IMR-90 (cell line): ENCODE measurements around the gene CNGB1. TPM values are rescaled to one million over a fixed set of nuclear protein-coding genes. Genes with fewer than 3 reads are reported as not detected.

Experiments
- ATAC-seq: fragments of 200-7000 bp; cut with Tn5 transposase; 2 replicates; pipeline ENCODE4 v1.9.1; 2020; ENCODE audit warnings: low read depth, mild to moderate bottlenecking, moderate library complexity
- BruUV-seq: library from RNA; stranded (reverse); fragments of 400-500 nt; replicated peaks from 2 replicates; lab custom pipeline; 2021; lab: Mats Ljungman, UMichigan
- CTCF ChIA-PET: fragments of 300-600 bp; formaldehyde crosslinking; extraction: SDS; loops from one replicate; lab custom pipeline; 2021; ENCODE audit warnings: antibody characterized with exemption; lab: Yijun Ruan, JAX
- POLR2A ChIA-PET: fragments of 300-600 bp; sonication (Branson Sonifier 250); formaldehyde crosslinking; loops from one replicate; lab custom pipeline; 2022; ENCODE audit warnings: antibody characterized with exemption; ENCODE audit not compliant: unreplicated experiment; lab: Charles Lee
- DNase-seq: peaks from one replicate; pipeline ENCODE4 v3.0.0; 2013
- H2AFZ ChIP-seq: replicated peaks from 2 replicates; pipeline ENCODE3; 2013; ENCODE audit warnings: low read length, mild to moderate bottlenecking; ENCODE audit not compliant: poor library complexity
- H2AK5ac ChIP-seq: 2 replicates; pipeline ENCODE4 v1.6.1; 2013; ENCODE audit warnings: low read depth, low read length, inconsistent platforms
- H2AK9ac ChIP-seq: replicated peaks from 2 replicates; pipeline ENCODE3; 2013; ENCODE audit warnings: mild to moderate bottlenecking, low read depth, low read length, moderate library complexity; ENCODE audit not compliant: poor library complexity
- H2BK120ac ChIP-seq: 2 replicates; pipeline ENCODE4 v1.6.1; 2013; ENCODE audit warnings: low read depth, low read length, inconsistent platforms
- H2BK15ac ChIP-seq: 3 replicates; pipeline ENCODE4 v1.6.1; 2013; ENCODE audit warnings: low read depth, low read length, inconsistent platforms
- H2BK20ac ChIP-seq: 2 replicates; pipeline ENCODE4 v1.6.1; 2013; ENCODE audit warnings: low read depth, mild to moderate bottlenecking, inconsistent platforms, low read length, moderate library complexity
- H2BK5ac ChIP-seq: 2 replicates; pipeline ENCODE4 v1.6.1; 2013; ENCODE audit warnings: mild to moderate bottlenecking, low read depth, low read length, inconsistent platforms; ENCODE audit not compliant: poor library complexity, severe bottlenecking
- H3K14ac ChIP-seq: replicated peaks from 2 replicates; pipeline ENCODE4 v1.6.1; 2013; ENCODE audit warnings: low read depth, low read length, inconsistent platforms
- H3K18ac ChIP-seq: 2 replicates; pipeline ENCODE4 v1.6.1; 2013; ENCODE audit warnings: low read depth, low read length, control low read depth
- H3K23ac ChIP-seq: 2 replicates; pipeline ENCODE4 v1.6.1; 2013; ENCODE audit warnings: low read depth, low read length, inconsistent platforms
- H3K27ac ChIP-seq: 2 replicates; pipeline ENCODE4 v1.5.1; 2013; ENCODE audit warnings: mild to moderate bottlenecking, control low read depth, low read length; ENCODE audit not compliant: insufficient read depth
- H3K27me3 ChIP-seq: 2 replicates; pipeline ENCODE4 v1.6.1; 2013; ENCODE audit warnings: low read length; ENCODE audit not compliant: control insufficient read depth, insufficient read depth
- H3K36me3 ChIP-seq: 2 replicates; pipeline ENCODE4 v1.6.1; 2013; ENCODE audit warnings: low read length, mixed read lengths; ENCODE audit not compliant: control insufficient read depth, insufficient read depth
- H3K4ac ChIP-seq: 2 replicates; pipeline ENCODE4 v1.6.1; 2013; ENCODE audit warnings: low read depth, low read length, inconsistent platforms
- H3K4me1 ChIP-seq: 2 replicates; pipeline ENCODE4 v1.6.1; 2013; ENCODE audit warnings: low read length, mixed read lengths; ENCODE audit not compliant: control insufficient read depth, insufficient read depth
- H3K4me2 ChIP-seq: 2 replicates; pipeline ENCODE4 v1.6.1; 2013; ENCODE audit warnings: low read depth, mild to moderate bottlenecking, control low read depth, low read length, moderate library complexity
- H3K4me3 ChIP-seq: 2 replicates; pipeline ENCODE4 v1.5.1; 2013; ENCODE audit warnings: low read depth, mild to moderate bottlenecking, control low read depth, low read length, moderate library complexity; ENCODE audit not compliant: insufficient read depth
- H3K56ac ChIP-seq: 2 replicates; pipeline ENCODE4 v1.6.1; 2013; ENCODE audit warnings: low read length, inconsistent platforms; ENCODE audit not compliant: insufficient read depth; ENCODE audit errors: extremely low read depth
- H3K79me1 ChIP-seq, 2 experiments: 2 replicates each; pipeline ENCODE4 v1.6.1; 2013; ENCODE audit warnings: low read length in 2 of 2, inconsistent platforms in 1 of 2, low read depth in 1 of 2
- H3K9ac ChIP-seq: 2 replicates; pipeline ENCODE4 v1.6.1; 2013; ENCODE audit warnings: low read depth, low read length, control low read depth
- H3K9me1 ChIP-seq: 2 replicates; pipeline ENCODE4 v1.6.1; 2013; ENCODE audit warnings: low read length, inconsistent platforms; ENCODE audit not compliant: insufficient read depth
- H3K9me3 ChIP-seq: 2 replicates; pipeline ENCODE4 v1.6.1; 2013; ENCODE audit warnings: low read length; ENCODE audit not compliant: control insufficient read depth, insufficient read depth
- H4K20me1 ChIP-seq: 2 replicates; pipeline ENCODE4 v1.6.1; 2013; ENCODE audit warnings: low read length, inconsistent platforms; ENCODE audit not compliant: insufficient read depth
- H4K5ac ChIP-seq: 2 replicates; pipeline ENCODE4 v1.6.1; 2013; ENCODE audit warnings: mild to moderate bottlenecking, low read depth, low read length, control low read depth
- H4K8ac ChIP-seq, 2 experiments: 2 replicates each; pipeline ENCODE4 v1.6.1; 2013; ENCODE audit warnings: low read depth in 2 of 2, low read length in 2 of 2, control low read depth in 1 of 2, inconsistent platforms in 1 of 2
- H4K91ac ChIP-seq: 2 replicates; pipeline ENCODE4 v1.6.1; 2013; ENCODE audit warnings: low read depth, low read length, inconsistent platforms; ENCODE audit not compliant: insufficient read depth
- BHLHE40 ChIP-seq: fragments of 150-350 bp; IDR thresholded peaks from 2 replicates; pipeline ENCODE4 v1.6.1; 2016; ENCODE audit warnings: mild to moderate bottlenecking, low read depth, low read length
- CEBPB ChIP-seq: IDR thresholded peaks from 2 replicates; pipeline ENCODE4 v1.6.1; 2012; ENCODE audit warnings: low read depth, low read length, improper control_type of control experiment
- CHD1 ChIP-seq: IDR thresholded peaks from 2 replicates; pipeline ENCODE4 v1.6.1; 2012; ENCODE audit warnings: low read depth, low read length, improper control_type of control experiment
- CTCF ChIP-seq: conservative IDR thresholded peaks from 2 replicates; pipeline ENCODE4 v1.5.1; 2012; ENCODE audit warnings: mild to moderate bottlenecking, low read depth, low read length, improper control_type of control experiment
- ELK1 ChIP-seq: fragments of 150-350 bp; IDR thresholded peaks from 2 replicates; pipeline ENCODE4 v1.6.1; 2016; ENCODE audit warnings: low read depth, mild to moderate bottlenecking, low read length, moderate library complexity, borderline replicate concordance
- FOS ChIP-seq: fragments of 150-350 bp; IDR thresholded peaks from 2 replicates; pipeline ENCODE4 v1.6.1; 2016; ENCODE audit warnings: low read depth, low read length
- MAFK ChIP-seq: IDR thresholded peaks from 2 replicates; pipeline ENCODE4 v1.6.1; 2012; ENCODE audit warnings: low read depth, low read length, improper control_type of control experiment
- MAZ ChIP-seq: IDR thresholded peaks from 2 replicates; pipeline ENCODE4 v1.6.1; 2012; ENCODE audit warnings: low read depth, mild to moderate bottlenecking, low read length, improper control_type of control experiment, moderate library complexity, borderline replicate concordance
- MXI1 ChIP-seq: IDR thresholded peaks from 2 replicates; pipeline ENCODE4 v1.6.1; 2012; ENCODE audit warnings: low read depth, mild to moderate bottlenecking, low read length, moderate library complexity, borderline replicate concordance
- NFE2L2 ChIP-seq: fragments of 150-350 bp; IDR thresholded peaks from 2 replicates; pipeline ENCODE4 v1.6.1; 2016; ENCODE audit warnings: low read depth, mild to moderate bottlenecking, low read length
- POLR2A ChIP-seq: IDR thresholded peaks from 2 replicates; pipeline ENCODE4 v1.6.1; 2012; ENCODE audit warnings: mild to moderate bottlenecking, low read depth, low read length
- RAD21 ChIP-seq: IDR thresholded peaks from 2 replicates; pipeline ENCODE4 v1.6.1; 2012; ENCODE audit warnings: low read length, improper control_type of control experiment
- RCOR1 ChIP-seq: IDR thresholded peaks from 2 replicates; pipeline ENCODE4 v1.6.1; 2012; ENCODE audit warnings: mild to moderate bottlenecking, low read length, improper control_type of control experiment; ENCODE audit not compliant: insufficient replicate concordance
- RFX5 ChIP-seq: IDR thresholded peaks from 2 replicates; pipeline ENCODE4 v1.8.0; 2012; ENCODE audit warnings: low read depth, mild to moderate bottlenecking, low read length, moderate library complexity
- SMC3 ChIP-seq: fragments of 150-350 bp; IDR thresholded peaks from 2 replicates; pipeline ENCODE4 v1.6.1; 2016; ENCODE audit warnings: low read depth, mild to moderate bottlenecking, antibody characterized with exemption, low read length, moderate library complexity
- USF2 ChIP-seq: fragments of 150-350 bp; IDR thresholded peaks from 2 replicates; pipeline ENCODE4 v1.6.1; 2017; ENCODE audit warnings: mild to moderate bottlenecking, antibody characterized with exemption, low read length, low read depth
- WGBS, 2 experiments: methylation state at CpG; one replicate each; pipeline versions ENCODE4 v1.1.5 to v1.1.7; 2013; ENCODE audit warnings: missing lambda C conversion rate in 2 of 2; ENCODE audit not compliant: insufficient read length in 1 of 2; ENCODE audit errors: extremely low coverage in 2 of 2; 5-methylcytosine and 5-hydroxymethylcytosine counted together
- dilution Hi-C: fragments of 300-500 bp; cut with HindIII; formaldehyde crosslinking; loops from one replicate; pipeline ENCODE4 v1.14.3; 2018; ENCODE audit warnings: low sequenced_read_pairs; ENCODE audit not compliant: unreplicated experiment
- in situ Hi-C: fragments of 300-500 bp; cut with MboI; formaldehyde crosslinking; loops from 3 replicates; pipeline ENCODE4 v1.14.3; 2019; ENCODE audit warnings: low sequenced_read_pairs, inconsistent platforms, mixed read lengths
- intact Hi-C: fragments of 100-400 bp; cut with micrococcal nuclease; formaldehyde crosslinking; loops from 2 replicates; pipeline ENCODE4 v1.10.0; 2022
- polyA plus RNA-seq, 3 experiments: library from polyadenylated mRNA; depleted of rRNA; stranded (reverse); fragments of >200 nt; gene quantifications; 2 replicates each; pipeline ENCODE4 v1.2.3, GENCODE V29; 2012; ENCODE audit warnings: low replicate concordance in 1 of 3
- total RNA-seq: library from RNA; depleted of rRNA; stranded (reverse); fragments of >200 nt; gene quantifications from 2 replicates; pipeline ENCODE4 v1.2.3, GENCODE V29; 2012

The CNGB1 gene
- total and polyA plus RNA-seq, 2 of the 4 experiments (the other 2 are of a cell fraction) = not detected

DNA sequence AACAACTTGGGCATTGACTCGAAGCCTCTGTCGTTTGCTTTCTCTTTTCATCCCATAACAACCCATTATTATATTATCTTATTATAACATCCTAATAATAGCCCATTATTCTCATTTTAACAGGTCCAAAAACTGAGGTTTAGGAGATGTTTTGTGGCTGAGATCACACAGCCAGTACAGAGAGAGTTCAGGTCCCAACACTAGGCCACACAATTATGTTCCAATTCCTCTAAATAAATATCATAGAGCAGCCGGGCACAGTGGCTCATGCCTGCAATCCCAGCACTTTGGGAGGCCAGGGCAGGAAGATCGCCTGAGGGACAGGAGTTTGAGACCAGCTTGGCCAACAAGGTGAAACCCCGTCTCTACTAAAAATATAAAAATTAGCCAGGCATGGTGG, 128.3 kb downstream of the CNGB1 start:
- Histone ChIP-seq H3K27ac (no peak overlapping the region), H2AK9ac (no peak overlapping the region), H2AFZ (no peak overlapping the region), H2BK5ac (no peak overlapping the region), H2BK120ac (no peak overlapping the region), H3K18ac (no peak overlapping the region), H3K36me3 (no peaks in the 10 kb centered on the region), H3K79me1 (no peaks in the 10 kb centered on the region), H3K23ac (no peak overlapping the region), H3K4me3 (no peak overlapping the region), H3K9me3 (no peaks in the 10 kb centered on the region), H3K9ac (no peak overlapping the region), H3K4me1 (peaks cover 7% of the 10 kb centered on the region; the same call in 1 of the 2 replicates), H2BK20ac (no peak overlapping the region), H3K9me1 (0 out of 2 replicates have a peak, but pooled peaks cover 2% of the 10 kb centered on the region), H4K91ac (no peak overlapping the region), H3K14ac (no peak overlapping the region), H4K8ac (no peak overlapping the region), H3K4me2 (no peak overlapping the region), H3K4ac (no peak overlapping the region), H2BK15ac (no peak overlapping the region), H4K5ac (no peak overlapping the region), H2AK5ac (no peak overlapping the region), H4K20me1 (no peaks in the 10 kb centered on the region), H3K27me3 (peaks cover 14% of the 10 kb centered on the region), H3K56ac (no peak overlapping the region)
- TF ChIP-seq ELK1 (no peak), CHD1 (no peak), MXI1 (no peak), MAZ (no peak), USF2 (no peak), RAD21 (no peak), POLR2A (no peak), FOS (no peak), MAFK (no peak), RCOR1 (no peak), SMC3 (no peak), NFE2L2 (no peak), RFX5 (no peak), BHLHE40 (no peak), CTCF (no peak), CEBPB (no peak)
- dilution Hi-C loops (no loop called here), intact Hi-C loops (no loop called here), in situ Hi-C loops (no loop called here)
- ChIA-PET POLR2A (no interaction called here), CTCF (no interaction called here)
- ATAC-seq (0 out of 2 replicates have a peak, but pooled peaks have one; percentile 17), DNase-seq (no peak)
- WGBS, 2 experiments = no CpG with 5 or more reads among the region's 5 CpGs
- no TSS peak for BruUV-seq
